Tibial artery (tissue), 4 donors: ENCODE data around the gene VPS37D.
"Not testable (repeated sequence)": the region's sequence is repeated elsewhere in the genome, so short reads cannot be mapped to it uniquely, and the experiment has no call there.

Experiments used
- DNase-seq, 2 donors: peaks; one replicate each; pipeline ENCODE4 v3.0.0-alpha.2; 2019
- H3K27ac ChIP-seq, 2 donors: fragments of 200-600 bp; sonication (generic) in 1 of 2; 1 replicate in 1 of 2; 2 replicates in 1 of 2; pipeline ENCODE4 v1.5.1; 2018 to 2019; ENCODE audit warnings: mild to moderate bottlenecking in 1 of 2
- H3K27me3 ChIP-seq, 2 donors: fragments of 200-600 bp; sonication (generic) in 1 of 2; one replicate each; pipeline versions ENCODE4 v1.5.1 to v1.6.0; 2016 to 2019
- H3K36me3 ChIP-seq, 3 donors: fragments of 200-600 bp; sonication (generic) in 2 of 3; one replicate each; pipeline ENCODE4 v1.5.1; 2016 to 2019; ENCODE audit warnings: mild to moderate bottlenecking in 2 of 3
- H3K4me1 ChIP-seq, 4 donors: fragments of 200-600 bp; sonication (generic) in 2 of 4; 1 replicate in 3 of 4; 2 replicates in 1 of 4; pipeline ENCODE4 v1.5.1; 2016 to 2019
- H3K4me3 ChIP-seq, 2 donors: fragments of 200-600 bp; sonication (generic) in 1 of 2; 1 replicate in 1 of 2; 2 replicates in 1 of 2; pipeline ENCODE4 v1.5.1; 2018 to 2019; ENCODE audit warnings: mild to moderate bottlenecking in 2 of 2
- H3K9me3 ChIP-seq, 3 donors: fragments of 200-600 bp; sonication (generic) in 1 of 3; one replicate each; pipeline ENCODE4 v1.5.1; 2016 to 2019
- CTCF ChIP-seq, 2 experiments: fragments of 200-600 bp in 1 of 2; fragments of 450-650 bp in 1 of 2; IDR thresholded peaks; one replicate each; pipeline ENCODE4 v1.5.1; 2017 to 2019; ENCODE audit warnings: antibody characterized with exemption in 2 of 2, mild to moderate bottlenecking in 1 of 2, moderate library complexity in 1 of 2
- intact Hi-C: fragments of 100-400 bp; cut with DNase I; formaldehyde crosslinking; loops from one replicate; pipeline ENCODE4 v1.15.0; 2023; ENCODE audit warnings: low total_unique reads

Gene VPS37D

GRCh38 chr7:73667344-73668102 lies at the start of gene VPS37D:
VPS37D (plus strand) TSS chr7:73667831; CDS start chr7:73667959, 128 bp downstream.
- peak; percentile 65 to 97 for TF ChIP-seq CTCF (IDR thresholded peaks at IDR 0.05)
- Histone ChIP-seq H3K4me1 (peaks cover 0 to 19% (median 13%) of the 10 kb centered on the region in 4 donors), H3K4me3 (peak within 1 kb of the TSS; percentile 53 to 54), H3K36me3 (no peaks in the 10 kb centered on the region), H3K27me3 (peaks cover 0 to 22% of the 10 kb centered on the region in 2 donors), H3K9me3 (peaks cover 0 to 7% (median 0%) of the 10 kb centered on the region in 3 donors), H3K27ac (no peak within 1 kb of the TSS)
- intact Hi-C loops = loop anchor here (5.0 kb wide), 2 partner anchors 55 to 70 kb away; partner anchors contain the start of gene ABHD11
- DNase-seq = peak; percentile 82 to 90

GRCh38 chr7:73618538-73618937 lies 49.1 kb upstream of the VPS37D start:
- TF ChIP-seq CTCF (IDR thresholded peaks at IDR 0.05) = no peak
- H3K4me3 ChIP-seq = no peak overlapping the region
- H3K9me3 ChIP-seq = no peaks in the 10 kb centered on the region
- DNase-seq = no peak
- no peak overlapping the region for H3K27ac ChIP-seq
- H3K36me3 ChIP-seq = no peaks in the 10 kb centered on the region
- peaks cover 0 to 64% of the 10 kb centered on the region in 2 donors for H3K27me3 ChIP-seq
- intact Hi-C loops = no loop called here
- H3K4me1 ChIP-seq = peaks cover 0 to 12% (median 10%) of the 10 kb centered on the region in 4 donors

GRCh38 chr7:73619394-73619793 lies 48.2 kb upstream of the VPS37D start:
- peaks cover 4 to 64% of the 10 kb centered on the region in 2 donors for H3K27me3 ChIP-seq
- H3K9me3 ChIP-seq, H3K36me3 ChIP-seq, H3K27ac ChIP-seq, DNase-seq, intact Hi-C loops, H3K4me3 ChIP-seq: not testable (repeated sequence)
- peaks cover 0 to 20% (median 19%) of the 10 kb centered on the region in 4 donors for H3K4me1 ChIP-seq

GRCh38 chr7:73621168-73622063 lies 46.2 kb upstream of the VPS37D start:
- TF ChIP-seq CTCF (IDR thresholded peaks at IDR 0.05) = no peak
- intact Hi-C loops = loop anchor here (5.0 kb wide), 1 partner anchor 101 kb away; no protein-coding TSS in a partner anchor
- no peaks in the 10 kb centered on the region for H3K9me3 ChIP-seq
- no peak overlapping the region for H3K4me3 ChIP-seq
- H3K4me1 ChIP-seq = peaks cover 0 to 22% (median 22%) of the 10 kb centered on the region in 4 donors
- peaks cover 6 to 76% of the 10 kb centered on the region in 2 donors for H3K27me3 ChIP-seq
- no peaks in the 10 kb centered on the region for H3K36me3 ChIP-seq
- H3K27ac ChIP-seq = no peak overlapping the region
- DNase-seq = no peak

- H3K4me1 ChIP-seq = peaks cover 0 to 22% (median 22%) of the 10 kb centered on the region in 4 donors
- no peak for DNase-seq
- peaks cover 6 to 82% of the 10 kb centered on the region in 2 donors for H3K27me3 ChIP-seq
- no peaks in the 10 kb centered on the region for H3K36me3 ChIP-seq
- H3K9me3 ChIP-seq = no peaks in the 10 kb centered on the region
- no peak overlapping the region for H3K4me3 ChIP-seq
- intact Hi-C loops = loop anchor here (5.0 kb wide), 1 partner anchor 100 kb away; no protein-coding TSS in a partner anchor
- no peak overlapping the region for H3K27ac ChIP-seq
- TF ChIP-seq CTCF (IDR thresholded peaks at IDR 0.05) = no peak
Measured at GRCh38 chr7:73622527-73622908, 45.1 kb upstream of the VPS37D start.
